HEK293T (cell line): ENCODE measurements around the gene SLC2A4.

Experiments used
- CTBP1 ChIP-seq: fragments of 450-650 bp; IDR thresholded peaks from 2 replicates; pipeline ENCODE4 v1.6.1; 2016; ENCODE audit warnings: borderline replicate concordance
- FOXK2 ChIP-seq: fragments of 450-650 bp; IDR thresholded peaks from 2 replicates; pipeline ENCODE4 v1.6.1; 2016; ENCODE audit warnings: mild to moderate bottlenecking
- FOXM1 ChIP-seq: fragments of 450-650 bp; IDR thresholded peaks from 2 replicates; pipeline ENCODE4 v1.6.1; 2017; ENCODE audit warnings: mild to moderate bottlenecking, borderline replicate concordance
- LEF1 ChIP-seq: fragments of 450-650 bp; IDR thresholded peaks from 2 replicates; pipeline ENCODE4 v1.6.1; 2017; ENCODE audit warnings: mild to moderate bottlenecking, borderline replicate concordance
- NFRKB ChIP-seq: fragments of 450-650 bp; IDR thresholded peaks from 2 replicates; pipeline ENCODE4 v1.6.1; 2016; ENCODE audit warnings: mild to moderate bottlenecking, moderate library complexity
- SP1 ChIP-seq: fragments of 450-650 bp; IDR thresholded peaks from 2 replicates; pipeline ENCODE4 v1.6.1; 2017

- no peak for TF ChIP-seq NFRKB
- no peak for TF ChIP-seq FOXK2
- no peak for TF ChIP-seq LEF1
- TF ChIP-seq SP1 = no peak
- TF ChIP-seq CTBP1 = no peak
- TF ChIP-seq FOXM1 = no peak
Measured at GRCh38 chr17:7260651-7261378, 20.7 kb upstream of the SLC2A4 start.
